ENCODE measurements around the gene ARMC8.

DNA sequence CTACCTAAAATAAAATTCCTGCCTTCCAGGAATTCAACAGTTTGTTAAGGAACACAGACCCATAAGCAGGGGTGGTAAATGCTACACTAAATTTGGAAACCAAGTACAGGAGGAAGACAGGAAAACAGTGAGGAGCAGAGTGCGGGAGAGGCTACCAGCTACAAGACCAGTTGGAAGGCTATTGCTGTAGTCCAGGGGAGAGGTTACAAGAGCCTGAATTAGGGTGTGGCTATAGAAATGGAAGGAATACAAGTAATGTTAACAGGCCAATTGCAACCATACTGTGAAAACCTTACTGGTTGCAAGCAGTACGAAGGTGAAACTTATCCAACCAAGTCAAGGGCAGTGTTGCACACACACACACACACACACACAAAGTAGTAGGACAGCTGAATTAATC lies 880 bp upstream of the ARMC8 start:
- TF ChIP-seq, protein P1, sequence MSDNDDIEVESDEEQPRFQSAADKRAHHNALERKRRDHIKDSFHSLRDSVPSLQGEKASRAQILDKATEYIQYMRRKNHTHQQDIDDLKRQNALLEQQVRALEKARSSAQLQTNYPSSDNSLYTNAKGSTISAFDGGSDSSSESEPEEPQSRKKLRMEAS (IDR thresholded peaks at IDR 0.05; ENCODE audit: low read depth, low read length) = no peak
- TF ChIP-seq, protein P2, sequence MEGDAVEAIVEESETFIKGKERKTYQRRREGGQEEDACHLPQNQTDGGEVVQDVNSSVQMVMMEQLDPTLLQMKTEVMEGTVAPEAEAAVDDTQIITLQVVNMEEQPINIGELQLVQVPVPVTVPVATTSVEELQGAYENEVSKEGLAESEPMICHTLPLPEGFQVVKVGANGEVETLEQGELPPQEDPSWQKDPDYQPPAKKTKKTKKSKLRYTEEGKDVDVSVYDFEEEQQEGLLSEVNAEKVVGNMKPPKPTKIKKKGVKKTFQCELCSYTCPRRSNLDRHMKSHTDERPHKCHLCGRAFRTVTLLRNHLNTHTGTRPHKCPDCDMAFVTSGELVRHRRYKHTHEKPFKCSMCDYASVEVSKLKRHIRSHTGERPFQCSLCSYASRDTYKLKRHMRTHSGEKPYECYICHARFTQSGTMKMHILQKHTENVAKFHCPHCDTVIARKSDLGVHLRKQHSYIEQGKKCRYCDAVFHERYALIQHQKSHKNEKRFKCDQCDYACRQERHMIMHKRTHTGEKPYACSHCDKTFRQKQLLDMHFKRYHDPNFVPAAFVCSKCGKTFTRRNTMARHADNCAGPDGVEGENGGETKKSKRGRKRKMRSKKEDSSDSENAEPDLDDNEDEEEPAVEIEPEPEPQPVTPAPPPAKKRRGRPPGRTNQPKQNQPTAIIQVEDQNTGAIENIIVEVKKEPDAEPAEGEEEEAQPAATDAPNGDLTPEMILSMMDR (IDR thresholded peaks at IDR 0.05; ENCODE audit: low read depth, low read length) = no peak
- no peak for TF ChIP-seq POLR2A (IDR thresholded peaks at IDR 0.05; ENCODE audit: extremely low read depth, insufficient read length)
